ENCODE results near the gene MYLK4. TPM values are rescaled to one million over a fixed set of nuclear protein-coding genes. Genes with fewer than 3 reads are reported as not detected.

Gene MYLK4
- 1 to 10 TPM; 1.6 to 2.6 TPM for total RNA-seq
- long read RNA-seq, partial matches to known transcripts: 2 of 11 reads
- long read RNA-seq, other reads (novel, unspliced or antisense): 9 of 11 reads

DNA sequence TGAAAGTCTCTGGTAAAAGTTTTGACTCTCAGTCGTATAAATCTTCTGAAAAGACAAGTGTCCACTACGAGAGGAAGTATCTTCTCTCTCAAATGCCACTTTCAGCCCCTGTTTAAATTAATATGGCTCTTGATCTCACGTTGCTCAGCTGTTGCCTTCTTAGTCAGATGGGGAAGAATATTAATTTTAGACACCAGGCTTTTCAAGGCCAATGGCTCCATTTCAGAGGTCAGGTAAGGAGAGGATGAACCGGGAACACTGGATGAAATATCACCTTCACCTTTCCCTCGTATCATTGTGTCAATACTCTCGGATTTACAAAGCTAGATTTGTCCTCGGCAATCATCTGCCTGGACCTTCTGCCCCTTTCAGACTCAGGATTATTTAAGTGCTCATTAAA is at the start of gene MYLK4:
MYLK4 (minus strand) TSS at position 91 of the 400 bp plus-strand sequence. CDS start 1,628 bp downstream, outside the sequence.
- intact Hi-C loops (cut with DNase I): loop anchor here in 1 of 2 donors (10.0 kb wide), 1 partner anchor 1156 kb away; no protein-coding TSS in a partner anchor
- ATAC-seq (no peak), DNase-seq (no peak)

DNA sequence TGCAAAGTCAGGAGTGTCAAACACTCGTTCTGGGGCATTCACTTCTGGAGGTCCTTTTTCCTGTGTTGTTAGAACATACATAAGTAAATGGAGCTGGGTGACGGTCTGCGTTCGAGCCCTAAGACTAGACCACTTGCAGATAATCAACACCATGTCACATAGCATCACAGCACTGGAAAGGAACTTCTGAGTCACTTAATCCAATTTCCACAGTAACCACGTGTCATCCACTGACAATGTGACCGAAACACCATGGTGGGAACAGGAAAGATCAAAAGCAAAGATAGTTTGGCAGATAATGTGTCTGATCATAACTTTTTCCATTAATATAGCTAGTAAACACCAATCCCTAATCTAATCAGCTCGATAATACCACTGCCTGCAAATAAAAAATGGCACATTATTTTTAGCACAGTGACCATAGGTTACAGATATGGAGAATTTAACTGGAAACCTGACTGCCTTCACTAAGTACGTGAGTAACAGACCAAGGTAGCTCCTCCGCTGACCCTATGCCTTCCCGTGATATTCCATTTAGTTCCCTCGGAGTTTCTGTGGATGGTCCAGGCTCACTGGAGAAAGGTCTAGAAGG is 49.3 kb upstream of the MYLK4 start:
- ATAC-seq (peak in 1 of 2 donors; percentile 68), DNase-seq (no peak)
- intact Hi-C loops (cut with DNase I): loop anchor here in 1 of 2 donors (10.0 kb wide), 1 partner anchor 45 kb away; the partner anchor contains the start of gene SERPINB1

- intact Hi-C loops (cut with DNase I): loop anchor here in 1 of 2 donors (10.0 kb wide), 1 partner anchor 46 kb away; the partner anchor contains the start of gene SERPINB1
- no peak for ATAC-seq
- no peak for DNase-seq
These were observed 47.9 kb upstream of the MYLK4 start for GRCh38 chr6:2798586-2799134.

- ATAC-seq (no peak), DNase-seq (no peak)
- intact Hi-C loops (cut with DNase I): loop anchor here in 1 of 2 donors (10.0 kb wide), 1 partner anchor 47 kb away; the partner anchor contains the start of gene SERPINB1
These were observed 46.9 kb upstream of the MYLK4 start for GRCh38 chr6:2797564-2798031.

DNA sequence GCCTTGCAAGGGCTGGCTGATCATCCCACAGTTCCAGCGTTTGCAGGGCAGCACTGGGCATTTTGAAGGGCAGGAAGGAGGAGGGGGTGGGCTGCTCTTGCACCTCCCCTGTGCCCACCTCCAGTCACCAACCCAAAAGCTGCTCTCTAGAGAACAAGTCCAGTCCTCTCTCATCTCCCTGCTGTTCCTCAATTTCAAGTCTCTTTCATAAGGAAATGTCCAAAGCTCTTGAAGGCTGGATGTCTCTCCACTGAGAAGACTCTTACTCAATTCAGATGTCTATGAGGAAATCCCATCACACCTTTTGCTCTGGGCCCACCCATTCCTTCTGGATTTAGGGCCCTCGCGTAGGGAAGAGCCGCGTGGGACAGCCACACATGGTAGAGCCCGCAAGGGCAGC is 46.1 kb upstream of the MYLK4 start:
- no peak for DNase-seq
- ATAC-seq: no peak
- intact Hi-C loops (cut with DNase I): loop anchor here in 1 of 2 donors (10.0 kb wide), 1 partner anchor 48 kb away; the partner anchor contains the start of gene SERPINB1

GRCh38 chr6:2795956-2796355 is 45.2 kb upstream of the MYLK4 start:
- no peak for ATAC-seq
- intact Hi-C loops (cut with DNase I): loop anchor here in 1 of 2 donors (10.0 kb wide), 1 partner anchor 49 kb away; the partner anchor contains the start of gene SERPINB1
- DNase-seq: no peak

- no peak for ATAC-seq
- intact Hi-C loops (cut with DNase I): loop anchor here in 1 of 2 donors (10.0 kb wide), 1 partner anchor 50 kb away; the partner anchor contains the start of gene SERPINB1
These were observed 44.4 kb upstream of the MYLK4 start for GRCh38 chr6:2795162-2795561.

GRCh38 chr6:2794171-2794730 is 43.5 kb upstream of the MYLK4 start:
- peak in 1 of 2 donors; percentile 10 for ATAC-seq
- intact Hi-C loops (cut with DNase I): loop anchor here in 1 of 2 donors (10.0 kb wide), 1 partner anchor 51 kb away; the partner anchor contains the start of gene SERPINB1
- no peak for DNase-seq

More at GRCh38 chr6:2795162-2795561, 44.4 kb upstream of the MYLK4 start:
- DNase-seq: no peak

- ATAC-seq (no peak), DNase-seq (no peak)
- intact Hi-C loops (cut with DNase I): loop anchor here (2.0 to 10.0 kb wide), 2 partner anchors 51 to 137 kb away; partner anchors contain the start of gene SERPINB1 (in 1 of the 2)
These were observed 42.9 kb upstream of the MYLK4 start for GRCh38 chr6:2793534-2794151.

- DNase-seq (no peak), ATAC-seq (no peak)
- intact Hi-C loops (cut with DNase I): loop anchor here (2.0 to 10.0 kb wide), 2 partner anchors 52 to 138 kb away; partner anchors contain the start of gene SERPINB1 (in 1 of the 2)
These were observed 41.8 kb upstream of the MYLK4 start for GRCh38 chr6:2792330-2793110.

GRCh38 chr6:2791450-2791974 is 40.8 kb upstream of the MYLK4 start:
- DNase-seq (no peak), ATAC-seq (no peak)
- intact Hi-C loops (cut with DNase I): loop anchor here (2.0 to 10.0 kb wide), 2 partner anchors 49 to 53 kb away; partner anchors contain the start of gene SERPINB1 (in 2 of the 2)

DNA sequence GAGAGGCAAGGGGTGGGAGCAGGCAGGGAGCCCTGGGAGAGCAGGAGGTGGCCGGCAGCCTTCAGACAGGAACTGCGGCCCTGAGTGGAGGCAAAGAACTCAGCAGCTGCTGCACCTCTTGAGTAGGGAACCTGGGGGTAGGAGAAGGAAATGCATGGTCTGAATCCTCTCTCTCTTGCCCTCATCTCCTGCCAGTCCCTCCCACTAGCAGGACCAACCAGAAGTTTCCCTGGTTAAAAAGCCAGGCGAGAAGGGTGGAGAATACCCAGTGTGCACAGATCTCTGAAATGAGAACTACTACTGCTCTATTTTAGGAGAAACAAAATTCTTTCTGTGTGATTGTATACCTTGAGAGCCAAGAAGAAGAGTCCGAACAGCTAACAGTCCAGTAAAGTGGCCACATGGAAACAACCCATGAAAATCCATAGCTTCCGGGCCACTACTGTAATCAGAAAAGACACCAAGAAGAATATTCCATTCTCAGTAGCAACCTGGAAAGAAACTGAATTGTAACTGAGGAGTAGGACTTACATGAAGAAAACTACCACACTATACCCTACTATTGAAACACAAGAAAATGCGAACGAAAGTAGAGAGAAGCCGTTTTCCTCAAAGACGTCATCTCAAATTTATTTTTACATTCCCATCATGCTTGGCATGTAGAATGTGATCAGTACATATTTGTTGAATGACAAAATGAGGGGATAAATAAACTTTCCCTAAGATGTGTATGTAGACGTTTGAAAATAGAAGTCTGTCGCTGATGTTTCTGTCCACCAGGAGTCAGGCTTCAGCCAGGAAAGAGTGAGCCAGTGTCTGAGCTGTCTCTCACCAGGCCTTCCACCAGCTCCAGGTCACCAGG is 40.1 kb upstream of the MYLK4 start:
- intact Hi-C loops (cut with DNase I): loop anchor here (2.0 to 10.0 kb wide), 2 partner anchors 50 to 54 kb away; partner anchors contain the start of gene SERPINB1 (in 2 of the 2)
- DNase-seq (peak; percentile 72), ATAC-seq (peak; percentile 86 to 87)

GRCh38 chr6:2786269-2786668 is 35.5 kb upstream of the MYLK4 start:
- no peak for ATAC-seq
- intact Hi-C loops (cut with DNase I): no loop called here
- no peak for DNase-seq

GRCh38 chr6:2784930-2785329 is 34.2 kb upstream of the MYLK4 start:
- intact Hi-C loops (cut with DNase I): no loop called here
- ATAC-seq (no peak), DNase-seq (no peak)

DNA sequence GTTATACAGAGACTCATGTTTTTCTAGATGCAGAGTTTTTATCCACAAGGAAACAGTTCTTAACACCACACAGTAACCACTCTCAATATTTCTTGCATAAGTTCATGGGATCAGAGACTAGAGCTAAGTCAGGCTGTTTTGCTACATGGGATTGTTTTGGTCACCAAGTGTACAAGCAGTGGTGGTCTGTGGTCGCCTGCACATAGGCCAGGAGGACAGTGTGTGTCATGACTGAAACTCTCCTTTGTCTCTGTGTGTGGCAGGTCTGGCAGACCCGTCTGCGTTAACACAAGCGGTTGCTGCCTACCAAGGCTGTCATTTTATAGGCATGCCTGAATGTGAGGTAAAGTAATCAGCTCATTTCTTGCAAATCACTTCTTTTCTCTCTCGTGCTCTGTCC is 33.3 kb upstream of the MYLK4 start:
- intact Hi-C loops (cut with DNase I): no loop called here
- ATAC-seq (no peak), DNase-seq (no peak)

DNA sequence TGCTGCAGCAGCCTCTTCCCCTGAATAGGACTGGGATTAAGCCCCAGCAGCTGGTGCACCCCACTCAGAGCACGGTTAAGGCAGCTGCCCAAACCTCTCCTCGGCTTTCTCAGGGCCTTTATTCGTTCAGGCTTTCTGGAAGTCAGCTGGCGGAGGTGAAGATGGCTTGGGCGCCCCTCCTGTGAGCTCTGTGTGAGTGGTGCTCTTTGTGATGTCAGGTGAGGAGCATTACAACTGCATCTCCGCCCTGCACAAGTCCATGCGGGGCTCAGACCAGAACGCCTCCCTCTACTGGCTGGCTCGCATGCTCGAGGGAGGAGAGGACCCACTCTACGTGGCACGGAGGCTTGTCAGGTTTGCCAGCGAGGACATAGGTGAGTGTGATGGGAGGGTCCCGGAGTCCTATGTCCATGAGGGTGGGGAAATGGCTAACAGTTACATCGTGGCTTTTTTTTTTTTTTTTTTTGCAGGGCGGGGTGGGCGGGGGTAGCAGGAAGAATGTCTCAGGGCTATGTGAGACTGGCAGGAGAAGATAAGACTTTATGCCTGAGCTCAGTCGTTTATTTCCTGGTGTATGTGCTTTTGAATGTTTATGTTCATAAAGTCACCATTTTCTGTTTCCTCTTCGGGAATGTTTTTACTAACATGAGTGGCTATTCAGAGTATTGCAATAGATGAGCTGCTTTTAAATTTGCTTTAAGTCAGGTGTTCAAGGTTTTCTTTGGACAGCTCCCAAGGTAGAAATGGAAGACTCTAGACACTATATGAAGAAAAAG is 32.7 kb upstream of the MYLK4 start:
- ATAC-seq (peak; percentile 56 to 64), DNase-seq (no peak)
- intact Hi-C loops (cut with DNase I): no loop called here
